Stomach (tissue), 9 donors: ENCODE measurements around the gene TMEM209. TPM values are rescaled to one million over a fixed set of nuclear protein-coding genes. Genes with fewer than 3 reads are reported as not detected.

Source experiments
- DNase-seq, 2 donors: peaks; one replicate each; pipeline versions ENCODE4 v3.0.0 to v3.0.0-alpha.2; 2013 to 2019
- H3K27ac ChIP-seq, 5 donors: fragments of 200-600 bp in 4 of 5; sonication (generic) in 4 of 5; one replicate each; pipeline ENCODE4 v1.5.1; 2013 to 2019; ENCODE audit warnings: mild to moderate bottlenecking in 1 of 5, moderate library complexity in 1 of 5
- H3K27me3 ChIP-seq, 3 donors: fragments of 200-600 bp; sonication (generic); one replicate each; pipeline ENCODE4 v1.5.1; 2017 to 2019; ENCODE audit warnings: mixed run types in 1 of 3
- H3K36me3 ChIP-seq, 4 donors: fragments of 200-600 bp; sonication (generic); 1 replicate in 3 of 4; 2 replicates in 1 of 4; pipeline ENCODE4 v1.5.1; 2016 to 2019
- H3K4me1 ChIP-seq, 4 donors: fragments of 200-600 bp; sonication (generic); one replicate each; pipeline ENCODE4 v1.5.1; 2016 to 2019
- H3K4me3 ChIP-seq, 4 donors: fragments of 200-600 bp; sonication (generic) in 3 of 4; one replicate each; pipeline ENCODE4 v1.5.1; 2016 to 2019; ENCODE audit warnings: mild to moderate bottlenecking in 1 of 4
- H3K9me3 ChIP-seq, 4 donors: fragments of 200-600 bp; sonication (generic); one replicate each; pipeline ENCODE4 v1.5.1; 2016 to 2019
- EP300 ChIP-seq: sonication (generic); formaldehyde crosslinking; IDR thresholded peaks from one replicate; pipeline ENCODE4 v1.6.1; 2017; ENCODE audit warnings: antibody characterized with exemption
- POLR2A ChIP-seq, 4 donors: fragments of 450-650 bp; IDR thresholded peaks; one replicate each; pipeline ENCODE4 v1.6.1; 2016; ENCODE audit warnings: antibody characterized with exemption in 4 of 4, control low read depth in 2 of 4, mild to moderate bottlenecking in 1 of 4, moderate library complexity in 1 of 4
- POLR2AphosphoS5 ChIP-seq, 3 donors: sonication (generic); formaldehyde crosslinking; IDR thresholded peaks; one replicate each; pipeline ENCODE4 v1.6.1; 2016; ENCODE audit warnings: antibody characterized with exemption in 3 of 3
- WGBS, 5 donors: extraction: QIAGEN DNeasy Blood & Tissue Kit in 3 of 5; methylation state at CpG; one replicate each; pipeline versions ENCODE4 v1.1.5 to v1.1.7; 2013 to 2018; 5-methylcytosine and 5-hydroxymethylcytosine counted together
- intact Hi-C: fragments of 100-400 bp; cut with DNase I; formaldehyde crosslinking; loops from one replicate; pipeline ENCODE4 v1.15.1; 2023; ENCODE audit warnings: low total_unique reads
- polyA plus RNA-seq, 3 donors: library from polyadenylated mRNA; stranded (reverse); fragments of 200-250 nt; gene quantifications; one replicate each; pipeline ENCODE4 v1.2.3, GENCODE V29; 2013
- total RNA-seq, 5 donors: library from RNA; depleted of rRNA; stranded (reverse); fragments of >200 nt; gene quantifications; one replicate each; pipeline versions ENCODE4 v1.1.0 to v1.2.3, GENCODE V29; 2014 to 2016
- TF ChIP-seq, protein P1 (sequence below), 7 experiments: fragments of 450-650 bp in 4 of 7; fragments of 200-600 bp in 3 of 7; sonication (generic) in 3 of 7; IDR thresholded peaks; one replicate each; pipeline ENCODE4 v1.5.1; 2016 to 2019; ENCODE audit warnings: antibody characterized with exemption in 7 of 7, control low read depth in 2 of 7, mild to moderate bottlenecking in 1 of 7
- donor health status: healthy with polysubstance abuse.
- donor health status: Bipolar disorder and iron deficiency.
- donor health status: healthy.

TMEM209 gene
- total and polyA plus RNA-seq, 8 donors, result 3.2 to 24.6 (median 8.9) TPM

DNA sequence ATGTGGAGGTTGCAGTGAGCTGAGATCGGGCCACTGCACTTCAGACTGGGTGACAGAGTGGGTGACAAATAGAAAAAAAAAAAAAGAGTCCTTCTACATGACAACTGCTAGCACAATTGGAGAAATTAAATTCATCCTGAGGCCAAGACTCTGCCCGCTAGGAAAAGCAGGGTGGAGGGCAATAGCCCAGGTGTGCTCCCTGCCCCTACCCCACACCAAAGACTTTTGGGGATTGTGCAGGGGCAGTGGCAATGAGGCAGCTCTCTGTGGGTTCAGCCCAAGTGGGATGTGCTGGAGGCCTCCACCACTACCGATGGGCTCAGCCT lies 61.3 kb downstream of the TMEM209 start:
- TF ChIP-seq, protein P1, sequence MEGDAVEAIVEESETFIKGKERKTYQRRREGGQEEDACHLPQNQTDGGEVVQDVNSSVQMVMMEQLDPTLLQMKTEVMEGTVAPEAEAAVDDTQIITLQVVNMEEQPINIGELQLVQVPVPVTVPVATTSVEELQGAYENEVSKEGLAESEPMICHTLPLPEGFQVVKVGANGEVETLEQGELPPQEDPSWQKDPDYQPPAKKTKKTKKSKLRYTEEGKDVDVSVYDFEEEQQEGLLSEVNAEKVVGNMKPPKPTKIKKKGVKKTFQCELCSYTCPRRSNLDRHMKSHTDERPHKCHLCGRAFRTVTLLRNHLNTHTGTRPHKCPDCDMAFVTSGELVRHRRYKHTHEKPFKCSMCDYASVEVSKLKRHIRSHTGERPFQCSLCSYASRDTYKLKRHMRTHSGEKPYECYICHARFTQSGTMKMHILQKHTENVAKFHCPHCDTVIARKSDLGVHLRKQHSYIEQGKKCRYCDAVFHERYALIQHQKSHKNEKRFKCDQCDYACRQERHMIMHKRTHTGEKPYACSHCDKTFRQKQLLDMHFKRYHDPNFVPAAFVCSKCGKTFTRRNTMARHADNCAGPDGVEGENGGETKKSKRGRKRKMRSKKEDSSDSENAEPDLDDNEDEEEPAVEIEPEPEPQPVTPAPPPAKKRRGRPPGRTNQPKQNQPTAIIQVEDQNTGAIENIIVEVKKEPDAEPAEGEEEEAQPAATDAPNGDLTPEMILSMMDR (IDR thresholded peaks at IDR 0.05), result no peak
- no peak for TF ChIP-seq POLR2AphosphoS5 (IDR thresholded peaks at IDR 0.05)
- TF ChIP-seq EP300, result no peak
- H3K27me3 ChIP-seq, result no peaks in the 10 kb centered on the region
- H3K36me3 ChIP-seq, result peaks cover 0 to 10% (median 9%) of the 10 kb centered on the region in 4 donors
- no peak for DNase-seq
- peaks cover 0 to 30% (median 19%) of the 10 kb centered on the region in 4 donors for H3K4me1 ChIP-seq
- no peak overlapping the region for H3K4me3 ChIP-seq
- intact Hi-C loops, result no loop called here
- H3K9me3 ChIP-seq, result no peaks in the 10 kb centered on the region
- 80 to 97% (median 83%) methylated on average over 2 to 3 of the region's 3 CpGs for WGBS, 5 donors
- H3K27ac ChIP-seq, result no peak overlapping the region

DNA sequence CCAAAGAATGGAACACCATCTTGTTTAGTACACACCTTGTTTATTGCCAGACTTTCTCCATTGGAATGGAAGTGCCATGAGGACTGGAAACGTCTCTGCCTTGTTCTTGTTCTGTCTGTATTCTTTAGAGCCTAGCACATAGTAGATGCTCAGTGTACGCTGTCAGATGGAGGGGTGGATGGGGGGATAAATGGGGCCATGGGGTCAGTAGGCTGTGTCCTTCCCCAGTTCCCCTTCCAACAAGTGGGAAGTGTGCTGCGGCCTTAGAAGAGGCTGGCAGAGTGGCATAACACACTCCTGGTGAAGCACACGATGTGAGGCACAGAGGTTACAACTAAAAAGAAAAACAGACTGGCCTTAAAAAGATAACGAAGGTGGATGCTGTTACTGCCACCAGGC lies 61.9 kb downstream of the TMEM209 start:
- Histone ChIP-seq H3K36me3 (peaks cover 0 to 11% (median 9%) of the 10 kb centered on the region in 4 donors), H3K27ac (no peak overlapping the region), H3K9me3 (no peaks in the 10 kb centered on the region), H3K27me3 (no peaks in the 10 kb centered on the region), H3K4me3 (no peak overlapping the region), H3K4me1 (peaks cover 0 to 30% (median 19%) of the 10 kb centered on the region in 4 donors)
- 89 to 96% (median 93%) methylated on average over 5 of the region's 5 CpGs for WGBS, 5 donors
- no peak for DNase-seq
- TF ChIP-seq POLR2AphosphoS5 (IDR thresholded peaks at IDR 0.05) (no peak), POLR2A (IDR thresholded peaks at IDR 0.05) (no peak), EP300 (no peak)
- TF ChIP-seq, protein P1 (IDR thresholded peaks at IDR 0.05), result no peak
- intact Hi-C loops, result no loop called here

DNA sequence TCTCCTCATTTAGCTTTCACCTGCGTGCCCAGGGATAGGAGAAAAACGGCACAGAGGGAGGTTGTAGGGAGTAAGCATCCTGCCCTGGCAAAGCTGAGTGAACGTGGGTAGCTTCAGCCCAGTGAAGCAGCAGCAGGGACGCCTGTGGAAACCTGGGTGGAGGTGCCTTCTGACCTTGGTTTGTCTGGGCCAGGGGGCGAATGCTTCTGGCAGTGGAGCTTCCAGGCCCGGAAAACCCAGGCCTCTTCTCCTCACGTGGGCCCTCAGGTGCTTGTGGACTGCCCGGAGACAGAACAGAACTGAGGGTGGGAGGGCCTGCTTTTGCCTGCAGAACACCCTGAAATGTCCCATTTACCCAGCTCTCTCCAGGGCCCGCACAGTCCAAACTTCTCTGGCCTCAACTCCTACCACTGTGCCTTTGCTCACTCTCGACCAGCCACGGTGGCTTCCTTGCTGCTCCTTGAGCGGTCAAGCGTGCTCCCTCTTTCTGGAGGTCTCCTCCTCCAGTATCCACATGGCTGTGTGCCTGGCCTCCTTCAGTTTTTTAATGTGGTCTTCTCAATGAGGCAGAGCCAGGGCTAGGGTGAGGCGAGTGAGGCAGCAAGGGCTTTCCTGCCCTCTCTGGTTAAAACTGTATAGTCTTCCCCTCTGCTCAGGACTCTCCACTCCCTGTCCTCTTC lies 62.4 kb downstream of the TMEM209 start:
- TF ChIP-seq POLR2A (IDR thresholded peaks at IDR 0.05) (no peak), EP300 (no peak), POLR2AphosphoS5 (IDR thresholded peaks at IDR 0.05) (no peak)
- TF ChIP-seq, protein P1 (IDR thresholded peaks at IDR 0.05), result no peak
- no peaks in the 10 kb centered on the region for H3K9me3 ChIP-seq
- peaks cover 0 to 16% (median 13%) of the 10 kb centered on the region in 4 donors for H3K36me3 ChIP-seq
- H3K4me1 ChIP-seq, result peaks cover 0 to 30% (median 19%) of the 10 kb centered on the region in 4 donors
- no peak for DNase-seq
- H3K27ac ChIP-seq, result peak overlapping the region in 1 of 5 donors; percentile 35
- no peak overlapping the region for H3K4me3 ChIP-seq
- WGBS, 5 donors, result 85 to 88% (median 86%) methylated on average over 10 to 14 of the region's 14 CpGs
- no peaks in the 10 kb centered on the region for H3K27me3 ChIP-seq
- intact Hi-C loops, result no loop called here

DNA sequence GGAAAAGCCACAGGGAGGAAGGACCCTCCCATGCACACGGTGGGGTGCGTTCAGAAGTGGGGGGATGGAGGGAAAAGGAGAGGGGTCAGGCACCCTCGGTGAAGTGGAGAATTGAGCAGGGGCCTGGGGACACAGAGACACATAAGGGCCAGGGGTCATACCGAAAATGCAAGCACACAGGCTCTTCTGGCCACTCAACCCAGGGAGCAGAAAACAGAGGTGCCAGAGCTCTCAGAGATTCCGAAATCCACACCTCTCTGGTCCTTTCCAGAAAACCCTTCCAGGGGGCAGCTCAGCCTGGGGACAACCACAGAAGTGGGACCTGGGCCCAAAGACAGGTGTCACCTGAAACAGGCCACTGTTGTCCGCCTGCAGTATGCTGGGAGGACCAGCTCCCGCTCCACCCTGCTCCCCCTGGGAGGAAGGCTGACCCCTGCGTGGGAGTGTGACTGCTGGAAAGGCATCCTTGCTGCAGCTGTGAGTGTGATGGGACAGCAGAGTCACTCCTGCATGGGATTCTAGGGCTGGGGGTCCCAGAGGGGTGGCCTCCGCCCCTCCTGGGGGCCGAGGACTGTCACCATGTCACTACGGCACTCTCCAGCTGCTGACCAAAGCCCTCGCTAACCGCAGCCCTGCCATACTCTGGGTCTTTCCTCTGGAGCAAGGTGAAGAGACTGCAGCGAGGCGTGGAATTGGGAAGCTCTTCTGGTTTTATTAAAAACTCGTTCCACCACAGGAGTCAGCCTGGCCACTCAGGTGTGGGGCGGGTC lies 63.1 kb downstream of the TMEM209 start:
- WGBS, 5 donors, result 66 to 72% (median 69%) methylated on average over 16 to 17 of the region's 17 CpGs
- DNase-seq, result peak in 1 of 2 donors; percentile 57
- H3K4me3 ChIP-seq, result peak overlapping the region; percentile 50 to 81 (median 62)
- H3K27me3 ChIP-seq, result no peaks in the 10 kb centered on the region
- no peak for TF ChIP-seq POLR2A (IDR thresholded peaks at IDR 0.05)
- TF ChIP-seq, protein P1 (IDR thresholded peaks at IDR 0.05), result no peak
- no peak for TF ChIP-seq POLR2AphosphoS5 (IDR thresholded peaks at IDR 0.05)
- TF ChIP-seq EP300, result no peak
- peaks cover 4 to 23% (median 20%) of the 10 kb centered on the region in 4 donors for H3K36me3 ChIP-seq
- intact Hi-C loops, result no loop called here
- H3K4me1 ChIP-seq, result peaks cover 0 to 30% (median 19%) of the 10 kb centered on the region in 4 donors
- H3K9me3 ChIP-seq, result no peaks in the 10 kb centered on the region
- peak overlapping the region; percentile 34 to 85 (median 72) for H3K27ac ChIP-seq
